Cerebellar nuclear complex (tissue), 1 donor: ENCODE data around the gene MSANTD3.

ENCODE experiments used
- DNase-seq, 2 experiments: peaks; one replicate each; lab custom pipeline; 2025; lab: John Stamatoyannopoulos, UW

The MSANTD3 gene

DNA sequence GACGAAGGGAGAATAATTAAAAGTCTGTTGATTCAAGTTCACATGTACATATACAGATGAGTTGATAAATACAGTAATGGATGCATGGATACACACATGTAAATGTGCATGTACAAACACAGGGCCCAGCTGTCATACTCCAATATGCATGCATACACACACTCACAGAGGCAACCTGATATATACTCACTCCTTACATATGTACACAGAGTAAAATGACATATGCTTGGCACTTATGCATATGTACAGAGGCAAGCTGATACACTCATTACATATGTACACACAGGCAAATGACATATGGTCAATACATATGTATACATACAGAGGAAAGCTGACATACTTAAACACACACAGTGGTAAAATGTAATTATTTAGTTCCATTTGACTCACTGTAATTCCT, 38.8 kb downstream of the MSANTD3 start:
- DNase-seq = no peak

DNA sequence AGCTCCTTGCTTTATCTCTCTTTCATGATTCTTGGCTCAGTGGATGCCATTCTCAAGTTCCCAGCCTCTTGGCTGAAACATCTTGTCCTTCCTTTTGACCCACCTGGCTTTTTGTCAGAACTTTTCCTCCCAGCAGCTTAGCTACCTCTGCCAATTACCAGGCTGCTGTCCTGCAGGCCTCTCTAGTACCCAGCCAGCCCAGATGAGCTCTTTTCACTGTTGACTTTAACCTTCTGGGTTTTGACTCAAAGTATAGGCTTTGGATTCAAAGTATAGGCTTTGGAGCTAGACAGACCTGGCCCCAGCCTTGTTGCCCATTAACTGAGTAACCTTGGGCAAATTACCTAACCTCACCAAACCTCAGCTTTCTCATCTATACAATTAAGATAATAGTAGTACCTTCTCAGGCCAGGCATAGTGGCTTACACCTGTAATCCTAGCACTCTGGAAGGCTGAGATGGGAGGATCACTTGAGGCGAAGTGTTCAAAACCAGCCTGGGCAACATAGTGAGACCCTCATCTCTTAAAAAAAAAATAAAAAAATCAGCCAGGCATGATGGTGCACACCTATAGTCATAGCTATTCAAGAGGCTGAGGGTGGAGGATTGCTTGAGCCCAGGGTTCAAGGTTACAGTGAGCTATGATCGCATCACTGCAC, 39.4 kb downstream of the MSANTD3 start:
- peak in 1 of 2 experiments; percentile 2 for DNase-seq

DNA sequence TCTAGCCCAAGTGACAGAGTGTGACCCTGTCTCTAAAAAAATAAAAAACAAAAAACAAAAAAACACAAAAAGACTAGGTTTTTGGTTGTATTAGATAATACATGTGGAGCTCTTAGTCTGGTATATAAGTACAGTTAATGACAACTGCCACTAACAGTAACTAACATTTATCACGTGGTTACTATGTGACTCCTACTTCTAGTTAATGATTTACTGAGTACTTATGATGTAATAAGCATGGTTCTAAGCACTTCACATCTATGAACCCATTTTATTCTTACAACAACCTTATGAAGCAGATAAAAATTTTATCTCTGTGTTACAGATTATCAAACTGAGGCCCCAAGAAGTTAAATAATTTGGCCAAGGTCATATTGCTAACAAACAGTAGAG, 39.9 kb downstream of the MSANTD3 start:
- no peak for DNase-seq

DNA sequence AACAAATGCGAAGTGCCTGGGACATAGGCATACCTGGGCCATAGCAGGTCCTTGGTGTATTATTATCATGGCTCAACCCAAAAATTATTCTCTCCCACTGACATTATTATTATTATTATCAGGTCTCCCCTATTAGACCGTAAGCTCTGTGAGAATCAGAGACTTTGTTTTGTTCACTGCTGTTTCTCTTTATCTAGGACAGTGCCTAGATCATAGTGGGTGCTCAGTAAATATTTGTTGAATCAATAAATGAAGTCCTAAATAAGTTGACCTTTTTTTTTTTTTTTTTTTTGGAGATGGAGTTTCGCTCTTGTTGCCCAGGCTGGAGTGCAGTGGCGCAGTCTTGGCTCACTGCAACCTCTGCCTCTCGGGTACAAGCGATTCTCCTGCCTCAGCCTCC, 41.1 kb downstream of the MSANTD3 start:
- DNase-seq = no peak

DNA sequence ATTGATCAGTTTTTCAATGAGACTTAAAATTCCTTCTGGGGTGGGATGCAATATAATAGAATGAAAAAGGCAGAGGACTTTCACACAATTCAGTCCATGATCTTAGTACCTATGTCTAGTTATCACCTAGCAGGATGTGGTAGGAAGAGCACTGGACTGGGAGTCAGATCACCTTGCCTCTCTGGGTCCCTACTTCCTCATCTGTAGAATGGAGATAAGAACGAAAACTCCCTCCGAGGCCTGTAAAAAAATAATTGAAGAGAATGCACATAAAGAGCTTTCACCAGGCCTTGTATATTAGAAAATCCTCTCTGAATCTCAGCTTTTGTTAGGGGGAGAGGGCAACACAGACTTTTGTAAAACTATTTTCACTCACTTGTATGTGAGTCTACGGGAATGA, 45.3 kb downstream of the MSANTD3 start:
- no peak for DNase-seq

DNA sequence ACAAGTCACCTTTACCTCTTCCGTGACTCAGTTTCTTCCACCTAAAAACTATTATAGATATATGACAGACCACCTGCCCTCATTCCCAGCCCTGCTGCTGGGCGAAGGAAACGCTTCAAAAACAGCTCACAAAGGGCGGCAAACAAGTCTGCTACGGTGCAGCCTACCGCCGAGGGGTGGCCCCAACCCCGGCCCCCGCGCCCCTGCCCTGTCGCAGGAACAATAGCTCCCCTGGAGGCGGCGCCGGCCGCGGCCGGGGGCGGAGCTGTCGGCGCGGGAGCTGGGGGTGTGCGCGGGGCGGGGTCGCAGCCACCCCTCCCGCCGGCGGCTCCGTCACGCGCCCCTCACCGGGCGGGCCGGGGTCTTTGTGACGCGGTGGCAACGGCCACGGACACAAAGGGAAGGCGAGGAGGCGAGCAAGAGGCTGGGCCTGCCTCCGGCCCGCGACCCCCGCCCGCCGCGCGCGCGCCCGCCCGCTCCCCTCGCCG, 45.9 kb downstream of the MSANTD3 start, which contains the start of gene TMEFF1:
Gene TMEFF1, plus strand, starts transcription at position 362 of the 488 bp plus-strand sequence. CDS start 396 bp downstream, outside the sequence.
- DNase-seq = no peak

DNA sequence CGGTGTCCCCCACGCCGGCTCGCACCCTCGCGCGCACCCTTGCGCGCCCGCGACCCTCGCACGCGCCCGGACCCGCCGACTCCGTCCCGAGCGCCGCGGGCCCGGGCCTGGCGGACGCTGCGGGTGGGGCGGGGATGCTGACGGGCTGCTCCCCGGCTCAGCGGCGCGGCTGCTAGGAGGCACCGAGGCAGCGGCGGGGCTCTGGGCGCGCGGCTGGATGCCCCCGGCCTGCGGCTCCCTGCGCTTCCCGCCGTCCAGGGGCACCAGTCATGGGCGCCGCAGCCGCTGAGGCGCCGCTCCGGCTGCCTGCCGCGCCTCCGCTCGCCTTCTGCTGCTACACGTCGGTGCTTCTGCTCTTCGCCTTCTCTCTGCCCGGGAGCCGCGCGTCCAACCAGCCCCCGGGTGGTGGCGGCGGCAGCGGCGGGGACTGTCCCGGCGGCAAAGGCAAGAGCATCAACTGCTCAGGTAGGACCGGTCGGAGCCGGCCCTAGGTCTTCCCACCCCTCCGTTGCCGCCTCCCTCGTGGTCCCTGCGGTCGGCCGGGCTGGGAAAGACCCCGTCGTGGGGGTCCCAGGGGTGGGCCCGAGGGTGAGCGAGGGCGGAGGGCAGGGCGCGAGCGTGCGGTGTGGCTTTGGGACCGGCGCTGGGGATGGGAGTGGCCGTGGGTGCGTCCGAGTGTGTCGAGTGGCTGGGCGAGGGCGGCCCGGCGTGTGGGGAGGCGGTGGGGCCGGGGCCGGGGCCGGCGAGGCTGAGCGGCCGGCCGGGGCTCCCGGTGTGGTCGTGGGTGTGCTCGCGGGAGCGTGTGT, 46.5 kb downstream of the MSANTD3 start:
- no peak for DNase-seq

DNA sequence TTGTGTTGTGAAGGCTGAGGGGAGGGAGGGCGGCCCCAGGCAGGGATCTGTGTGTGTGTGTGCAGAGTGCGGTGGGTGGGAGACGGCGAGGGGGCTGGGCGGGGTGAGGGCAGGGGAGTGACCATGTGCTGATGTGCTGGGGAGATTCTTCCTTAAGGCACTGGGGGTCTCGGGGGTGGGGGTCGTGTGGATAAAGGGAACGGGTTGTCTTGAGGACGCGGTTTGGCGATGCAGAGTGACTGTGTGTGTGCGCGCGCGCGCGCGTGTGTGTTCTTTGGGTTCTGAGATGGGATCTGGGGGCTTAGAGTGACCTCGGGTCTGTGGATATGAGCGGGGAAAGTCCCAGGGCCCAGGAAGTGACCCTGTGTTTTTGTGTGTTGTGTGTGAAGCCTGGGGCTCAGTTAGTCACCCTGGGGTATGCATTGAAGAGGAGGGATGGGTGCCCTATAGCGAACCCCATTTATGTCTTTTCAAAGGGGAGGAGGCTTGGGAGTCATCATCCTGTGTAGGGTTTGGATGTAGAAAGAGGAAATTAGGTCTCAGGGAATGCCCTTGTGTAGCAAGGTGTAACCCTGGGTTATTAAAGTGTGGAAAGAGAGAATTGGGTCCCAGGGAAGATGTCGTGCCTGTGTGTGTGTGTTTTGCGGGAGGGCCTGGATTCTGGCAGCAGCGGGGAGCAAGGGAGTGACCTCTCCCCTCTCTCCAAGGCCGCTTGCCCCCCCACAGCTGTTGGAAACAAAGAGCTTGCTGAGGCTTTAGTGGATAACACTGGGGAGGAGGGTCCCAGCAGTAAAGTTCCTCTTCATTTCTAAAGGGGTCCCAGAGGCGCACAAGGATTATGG, 47.4 kb downstream of the MSANTD3 start:
- DNase-seq = no peak

DNA sequence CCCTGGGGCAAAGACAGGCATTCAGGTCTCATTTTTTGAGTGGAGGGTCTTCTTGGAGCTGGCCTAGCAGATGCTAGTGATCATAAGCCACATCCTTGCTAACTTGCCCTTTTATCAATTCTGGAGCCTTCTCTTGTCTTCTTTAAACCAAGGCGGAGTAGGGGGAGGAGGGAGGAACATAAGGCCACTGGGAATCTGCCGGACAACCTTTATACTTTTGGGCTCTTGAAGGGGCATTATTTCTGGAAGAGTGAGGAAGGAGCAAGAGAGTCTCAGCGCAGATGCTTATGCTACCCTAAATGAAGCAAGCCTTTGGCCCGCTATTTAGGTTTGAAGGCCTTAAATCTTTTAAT, 48.0 kb downstream of the MSANTD3 start:
- no peak for DNase-seq

DNA sequence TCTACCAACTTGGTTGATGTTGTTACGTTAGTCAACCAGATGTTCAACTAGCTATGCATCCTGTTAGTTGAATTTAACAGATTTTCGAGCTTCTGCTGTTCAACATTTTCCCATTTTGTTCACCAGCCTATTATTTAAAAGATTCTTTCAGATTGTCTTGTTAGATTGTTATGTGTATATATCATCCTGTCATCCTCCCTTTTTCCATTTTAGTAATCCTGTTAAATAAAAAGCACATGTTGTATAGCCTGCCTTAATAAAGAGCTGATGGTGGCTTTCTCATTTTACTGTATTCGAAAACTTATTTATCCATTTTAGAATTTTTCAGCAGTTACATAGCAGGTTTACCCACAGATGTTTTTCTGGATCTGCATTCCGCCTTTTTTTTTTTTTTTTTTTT, 50.3 kb downstream of the MSANTD3 start:
- DNase-seq = no peak

DNA sequence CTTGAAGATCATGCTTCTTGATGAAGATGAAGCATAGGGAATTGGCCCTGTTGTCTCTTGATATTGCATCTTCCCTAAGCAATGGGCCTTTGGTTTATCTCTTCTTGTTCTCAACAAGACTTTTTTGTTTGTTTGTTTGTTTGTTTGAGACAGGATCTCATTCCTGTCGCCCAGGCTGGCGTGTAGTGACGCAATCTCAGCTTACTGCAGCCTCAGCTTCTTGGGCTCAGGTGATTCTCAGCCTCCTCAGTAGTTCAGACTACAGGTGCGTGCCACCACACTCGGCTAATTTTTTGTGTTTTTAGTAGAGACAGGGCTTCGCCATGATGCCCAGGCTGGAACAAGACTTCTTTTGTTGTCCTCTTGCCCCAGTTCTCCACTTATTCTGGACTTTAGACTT, 51.2 kb downstream of the MSANTD3 start:
- DNase-seq = no peak

DNA sequence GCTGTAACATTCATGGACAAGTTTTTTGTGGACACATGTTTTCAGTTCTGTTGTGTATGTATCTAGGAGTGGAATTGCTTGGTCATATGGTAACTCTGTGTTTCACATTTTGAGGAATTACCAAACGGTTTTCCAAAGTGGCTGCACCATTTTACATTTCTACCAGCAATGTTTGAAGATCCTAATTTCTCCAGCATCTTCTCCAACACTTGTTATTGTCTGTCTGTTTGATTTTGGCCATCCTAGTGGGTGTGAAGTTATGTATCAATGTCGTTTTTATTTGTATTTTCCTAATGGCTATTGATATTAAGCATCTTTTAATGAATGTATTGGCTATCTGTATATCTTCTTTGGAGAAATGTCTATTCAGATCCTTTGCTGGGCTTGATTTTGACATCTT, 52.9 kb downstream of the MSANTD3 start:
- DNase-seq = no peak

DNA sequence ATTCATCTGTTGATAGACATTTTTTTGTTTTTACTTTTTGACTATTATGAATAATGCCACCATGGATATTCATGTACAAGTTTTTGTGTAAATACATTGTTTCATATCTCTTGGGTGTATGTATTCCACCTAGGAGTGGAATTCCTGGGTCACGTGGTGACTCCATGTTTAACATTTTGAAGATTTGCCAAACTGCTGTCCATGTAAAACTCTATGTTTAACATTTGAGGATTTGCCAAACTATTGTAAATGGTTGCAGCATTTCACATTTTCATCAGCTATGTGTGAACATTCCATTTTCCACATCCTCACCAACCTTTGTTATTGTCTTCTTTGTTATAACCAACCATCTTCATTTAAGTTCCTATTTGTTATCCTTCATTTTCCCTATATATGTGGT, 58.3 kb downstream of the MSANTD3 start:
- no peak for DNase-seq

DNA sequence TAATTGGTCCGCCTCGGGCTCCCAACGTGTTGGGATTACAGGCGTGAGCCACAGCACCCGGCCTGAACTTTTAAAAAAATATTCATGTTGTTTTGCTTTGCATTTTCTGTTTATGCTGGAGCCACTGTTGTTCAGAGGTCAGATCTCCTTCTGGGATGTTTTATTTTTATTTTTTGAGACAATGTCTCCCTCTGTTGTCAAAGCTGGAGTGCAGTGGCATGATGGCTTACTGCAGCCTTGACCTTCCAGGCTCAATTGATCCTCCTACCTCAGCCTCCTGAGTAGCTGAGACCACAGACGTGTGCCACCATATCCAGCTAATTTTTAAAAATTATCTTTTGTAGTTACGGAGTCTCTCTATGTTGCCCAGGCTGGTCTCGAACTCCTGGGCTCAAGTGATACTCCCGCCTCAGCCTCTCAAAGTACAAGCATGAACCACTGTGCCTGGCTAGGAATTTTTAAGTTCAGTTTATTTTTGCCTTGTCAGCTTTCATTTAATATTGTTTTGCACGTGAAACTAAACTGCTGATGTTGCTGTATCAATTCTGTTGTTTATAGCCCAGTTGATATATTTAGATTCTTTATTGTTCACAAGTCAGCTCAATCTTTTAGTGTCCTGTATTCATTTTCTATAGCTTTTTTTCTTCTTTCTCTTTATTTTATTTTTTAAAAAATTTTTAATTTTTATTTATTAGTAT, 59.7 kb downstream of the MSANTD3 start:
- DNase-seq = no peak

DNA sequence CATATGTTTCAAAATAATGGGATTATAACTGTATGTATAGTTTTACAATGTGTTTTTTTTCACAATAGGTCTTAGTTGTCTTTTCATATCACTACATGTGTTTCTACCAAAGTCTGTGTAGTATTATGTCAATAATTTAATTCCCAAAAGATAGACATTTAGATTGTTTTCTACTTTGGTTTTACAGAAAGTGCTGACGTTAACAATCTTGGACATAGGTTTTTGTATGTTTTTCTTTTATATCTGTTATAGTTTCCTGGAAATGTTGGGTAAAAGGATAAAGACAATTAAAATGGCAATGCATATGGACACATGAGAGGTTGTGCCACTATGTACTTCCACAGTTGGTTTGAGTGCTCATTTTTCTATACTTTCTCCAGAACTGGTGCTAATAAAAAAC, 61.2 kb downstream of the MSANTD3 start:
- no peak for DNase-seq

DNA sequence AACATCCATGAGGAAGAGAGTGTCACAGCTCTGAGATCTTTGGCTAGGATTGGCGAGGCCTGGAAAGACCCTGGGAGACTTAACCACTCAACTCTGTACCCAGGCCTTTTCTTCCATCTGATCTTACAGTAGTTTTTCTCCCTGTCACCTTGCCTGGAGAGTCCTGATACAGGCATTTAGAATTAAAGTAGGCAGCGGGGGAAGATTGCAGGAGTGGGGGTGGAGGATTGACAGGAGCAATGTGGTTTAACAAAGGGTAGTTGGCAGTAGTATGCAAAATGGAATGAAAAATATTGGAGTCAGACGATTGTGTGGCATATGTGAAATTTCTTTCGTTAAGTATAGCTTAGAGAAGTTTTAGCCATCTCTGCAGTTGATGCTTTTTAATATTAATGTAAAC, 62.9 kb downstream of the MSANTD3 start:
- DNase-seq = no peak

DNA sequence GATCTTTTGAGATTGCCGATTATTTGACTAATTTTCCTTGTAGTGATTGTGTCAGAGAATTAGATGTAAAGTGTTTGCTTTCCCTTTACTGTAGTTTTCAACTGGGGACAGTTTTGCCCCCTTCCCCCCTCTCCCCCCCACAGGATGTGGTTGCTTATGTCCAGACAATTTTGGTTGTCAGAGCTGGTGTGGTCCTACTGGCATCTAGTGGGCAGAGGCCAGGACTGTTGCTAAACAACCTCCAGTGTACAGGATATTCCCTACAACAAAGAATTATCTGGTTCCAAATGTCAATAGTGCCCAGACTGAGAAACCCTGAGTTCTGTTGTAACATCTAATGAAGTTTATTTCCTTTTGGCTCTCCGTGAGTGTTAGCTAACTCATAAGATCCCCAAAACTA, 66.0 kb downstream of the MSANTD3 start:
- no peak for DNase-seq

DNA sequence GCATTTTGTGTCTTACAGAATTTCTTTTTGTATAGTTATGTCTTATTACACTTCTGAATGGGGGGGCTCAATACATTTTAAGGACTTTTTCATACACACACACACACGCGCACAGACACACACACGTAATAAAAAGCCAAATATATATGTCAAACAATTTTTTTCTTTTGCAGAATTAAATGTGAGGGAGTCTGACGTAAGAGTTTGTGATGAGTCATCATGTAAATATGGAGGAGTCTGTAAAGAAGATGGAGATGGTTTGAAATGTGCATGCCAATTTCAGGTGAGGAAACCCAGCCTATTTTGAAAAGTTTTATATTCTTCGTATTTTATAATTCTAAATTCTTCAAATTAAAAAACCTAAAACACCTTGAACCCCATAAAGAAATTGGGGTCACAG, 71.6 kb downstream of the MSANTD3 start:
- DNase-seq = no peak

DNA sequence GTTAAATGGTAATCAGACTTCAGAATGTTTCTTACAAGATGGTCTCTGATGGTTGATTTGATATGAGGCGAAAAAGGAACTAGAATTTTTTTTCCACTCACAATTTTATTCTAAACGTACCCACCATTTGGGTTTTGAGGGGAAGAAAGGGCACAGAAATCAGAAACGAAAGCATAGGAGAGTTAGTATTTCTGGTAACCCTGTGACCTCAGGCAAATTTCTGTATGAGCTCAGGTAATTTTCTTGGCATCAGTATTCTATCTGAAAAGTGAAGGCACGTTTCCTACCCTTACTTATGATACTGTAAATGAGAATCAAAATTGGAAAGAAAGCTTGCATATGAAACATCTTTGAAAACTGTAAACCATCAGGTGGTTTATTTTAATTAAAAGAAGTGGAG, 72.5 kb downstream of the MSANTD3 start:
- no peak for DNase-seq

DNA sequence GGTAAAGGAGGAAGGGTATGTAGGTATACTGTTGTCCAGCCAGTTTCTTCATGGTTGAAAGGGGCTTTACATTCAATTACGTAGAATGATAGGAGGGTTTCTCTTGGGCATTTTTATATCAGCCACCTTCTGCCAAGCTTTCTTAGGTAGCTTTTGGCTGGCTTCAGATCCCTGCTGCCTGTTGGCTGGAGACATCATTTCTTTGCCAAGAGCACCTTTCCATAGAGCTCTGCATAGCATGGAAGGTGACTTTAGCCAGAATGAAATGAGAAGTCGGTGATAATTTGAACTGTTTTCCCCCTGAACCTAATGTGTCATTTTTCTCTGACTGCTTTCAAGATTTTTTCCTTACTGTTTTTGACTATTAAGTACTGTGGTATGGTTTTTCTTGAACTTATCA, 72.9 kb downstream of the MSANTD3 start:
- no peak for DNase-seq
